Activated CD4-positive, alpha-beta T cell treated with anti-CD3 and anti-CD28 coated beads for 24 hours (primary cell): ENCODE data around the gene SIPA1L2.

Source experiments
- DNase-seq, 2 donors: peaks; one replicate each; pipeline ENCODE4 v3.0.0-alpha.2; 2020; ENCODE audit warnings: low read depth in 2 of 2

Gene SIPA1L2

DNA sequence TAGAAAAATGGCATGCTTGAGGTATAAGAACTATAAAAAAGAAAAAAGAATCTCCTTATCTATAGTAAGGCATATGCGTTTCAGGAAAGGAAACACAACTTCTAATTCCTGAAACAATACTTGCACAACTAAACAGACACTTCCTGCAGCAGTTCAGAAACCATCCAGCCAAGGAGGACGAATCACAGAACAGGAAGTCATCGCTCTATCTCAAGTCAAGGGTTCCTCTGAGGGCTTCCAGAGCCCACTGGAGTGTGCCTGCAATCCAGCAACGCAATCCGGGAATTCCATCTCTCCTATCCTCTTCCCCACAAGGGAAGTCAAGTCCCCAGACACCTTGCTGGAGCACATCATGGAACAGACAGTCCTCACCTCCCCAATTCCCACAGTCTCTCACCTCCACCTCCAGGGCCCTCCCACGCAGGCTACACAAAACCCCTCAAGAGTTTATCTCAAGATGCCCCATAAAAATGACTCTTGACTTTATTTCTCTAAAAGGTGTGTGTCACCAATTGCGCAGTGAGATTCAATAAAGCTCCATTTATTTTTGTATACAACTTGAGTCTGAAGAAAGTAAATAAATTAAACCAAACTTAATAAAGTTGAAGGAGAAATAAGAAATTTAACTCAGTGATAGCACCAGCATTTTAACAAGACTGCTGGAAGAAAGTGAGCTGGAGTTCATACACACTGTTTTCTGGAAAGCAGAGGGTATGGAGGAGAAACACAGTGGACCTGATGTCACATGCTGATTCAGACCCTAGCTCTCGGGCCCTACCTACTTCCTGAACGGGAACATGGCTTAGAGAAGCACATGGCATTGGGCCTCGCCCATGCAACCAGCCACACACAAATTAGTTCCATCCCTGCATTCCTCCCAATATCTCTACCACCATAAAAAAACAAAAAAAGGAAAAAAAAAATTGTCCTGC is 39.9 kb downstream of the SIPA1L2 start:
- no peak for DNase-seq

DNA sequence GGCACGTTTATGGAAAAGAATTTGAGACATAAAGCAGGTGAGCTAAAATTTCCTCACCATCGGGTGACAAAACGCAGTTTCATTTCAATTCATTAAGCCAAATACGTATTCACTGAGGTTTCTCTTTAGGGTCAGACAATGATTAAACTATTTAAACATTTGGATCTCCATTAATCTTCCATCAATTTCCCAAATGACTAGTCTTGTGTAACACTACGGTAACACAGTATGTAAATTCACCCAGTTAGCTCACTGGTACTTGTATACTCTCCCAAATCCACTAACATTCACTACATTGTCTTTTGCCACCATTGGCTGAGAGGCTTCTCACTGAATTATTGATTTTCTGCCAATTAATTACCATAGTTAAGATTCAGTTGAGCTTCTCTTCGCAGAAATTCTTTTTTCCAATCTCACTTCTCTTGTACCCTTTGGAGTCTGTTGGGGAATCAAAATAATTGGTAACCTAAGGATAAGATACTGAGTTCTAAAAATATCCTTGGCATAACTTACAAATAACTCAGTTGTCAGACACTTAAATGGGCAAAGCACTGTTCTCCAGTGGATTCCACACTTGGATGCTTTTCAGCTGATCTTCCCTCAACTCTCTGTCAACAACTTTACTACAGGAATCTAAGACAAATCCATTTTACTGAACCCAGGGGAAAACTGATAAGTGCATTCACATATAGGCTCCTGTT is 40.7 kb downstream of the SIPA1L2 start:
- no peak for DNase-seq

DNA sequence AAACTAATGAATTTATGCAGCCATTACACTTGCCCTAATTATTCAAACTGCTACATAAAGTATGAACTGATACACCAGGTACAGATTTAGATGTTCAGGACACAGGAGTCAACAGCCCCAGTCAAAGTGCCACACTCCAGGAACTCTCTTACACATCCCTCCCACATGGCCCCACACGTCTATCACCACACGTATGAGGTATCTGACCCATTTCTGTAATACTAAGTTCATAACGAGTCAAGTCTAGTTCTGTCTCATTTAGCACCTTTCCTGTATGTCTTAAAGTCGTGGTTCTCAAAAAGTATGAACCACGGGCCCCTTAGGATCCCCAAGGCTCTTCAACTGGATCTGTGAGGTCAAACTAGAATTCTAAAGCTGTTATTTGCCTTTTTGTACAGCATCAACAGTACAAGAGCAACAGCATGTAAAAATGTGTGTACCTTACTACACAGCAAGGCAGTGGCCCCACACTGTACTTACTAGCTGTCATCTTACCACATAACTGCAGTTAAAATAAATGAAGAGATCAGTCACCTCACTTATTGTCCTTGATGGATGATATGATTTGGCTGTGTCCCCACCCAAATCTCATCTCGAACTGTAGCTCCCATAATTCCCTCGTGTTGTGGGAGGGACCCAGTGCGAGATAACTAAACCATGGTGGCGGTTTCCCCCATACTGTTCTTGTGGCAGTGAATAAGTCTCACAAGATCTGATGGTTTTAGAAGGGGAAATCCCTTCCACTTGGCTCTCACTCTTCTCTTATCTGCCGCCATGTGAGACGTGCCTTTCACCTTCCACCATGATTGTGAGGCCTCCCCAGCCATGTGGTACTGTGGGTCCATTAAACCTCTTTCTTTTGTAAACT is 42.6 kb downstream of the SIPA1L2 start:
- DNase-seq = no peak

DNA sequence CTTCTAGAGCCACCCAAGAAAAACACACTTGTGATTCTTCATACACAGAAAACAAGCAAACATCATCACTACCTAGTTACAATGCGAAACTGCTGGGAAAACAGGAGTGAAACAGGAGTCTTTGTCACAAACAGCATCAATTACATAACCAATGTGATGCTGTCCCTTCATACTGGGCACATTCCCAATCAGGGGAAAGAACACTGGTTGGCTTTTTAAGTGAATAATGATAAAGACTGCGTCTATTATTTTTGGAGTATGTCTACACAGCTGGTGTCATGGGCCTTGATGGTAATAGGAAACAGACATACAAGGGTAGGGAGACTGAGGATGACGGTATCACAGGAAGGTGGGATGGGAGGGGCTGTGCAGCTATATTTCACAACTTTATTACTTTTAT is 43.3 kb downstream of the SIPA1L2 start:
- no peak for DNase-seq

DNA sequence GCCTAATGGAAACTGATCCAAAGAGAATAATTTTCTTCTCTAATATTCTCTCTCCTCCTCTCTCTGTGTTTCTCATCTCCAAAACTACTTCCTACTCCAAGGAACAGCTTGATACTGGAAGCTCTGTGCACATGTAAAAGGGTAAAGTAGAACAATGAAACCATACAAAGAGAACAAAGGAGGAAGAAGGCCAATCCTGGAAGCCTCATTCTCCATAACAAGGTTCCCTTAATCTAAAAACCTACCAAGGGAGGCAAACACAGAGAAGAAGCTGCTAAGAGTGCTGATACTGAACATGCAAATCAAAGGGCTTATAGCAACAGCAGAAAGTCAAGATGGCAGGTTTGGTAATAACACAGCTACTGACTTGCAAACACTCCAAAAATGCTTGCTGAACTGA is 44.4 kb downstream of the SIPA1L2 start:
- no peak for DNase-seq

DNA sequence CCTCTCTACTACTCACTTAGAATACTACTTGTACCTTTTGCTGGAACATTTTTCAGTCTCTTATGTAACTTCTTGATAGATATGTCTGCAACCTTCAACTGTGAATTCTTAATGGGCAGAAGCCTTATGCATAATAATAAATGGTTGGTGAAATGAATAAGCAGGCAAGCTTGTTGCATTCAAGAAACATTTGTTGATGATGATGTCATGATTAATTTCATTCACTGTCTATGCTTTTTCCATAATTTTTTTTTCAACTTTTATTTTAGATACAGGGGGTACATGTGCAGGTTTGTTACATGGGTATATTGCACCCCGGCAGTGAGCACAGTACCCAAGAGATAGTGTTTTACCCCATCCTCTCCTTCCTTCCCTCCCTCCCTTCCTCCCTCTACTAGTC is 48.0 kb downstream of the SIPA1L2 start:
- DNase-seq = no peak
